ENCODE data around the gene FAM170B.
A peak's percentile ranks its signal among the peaks of the same experiment; 100 is the strongest.

Gene FAM170B

DNA sequence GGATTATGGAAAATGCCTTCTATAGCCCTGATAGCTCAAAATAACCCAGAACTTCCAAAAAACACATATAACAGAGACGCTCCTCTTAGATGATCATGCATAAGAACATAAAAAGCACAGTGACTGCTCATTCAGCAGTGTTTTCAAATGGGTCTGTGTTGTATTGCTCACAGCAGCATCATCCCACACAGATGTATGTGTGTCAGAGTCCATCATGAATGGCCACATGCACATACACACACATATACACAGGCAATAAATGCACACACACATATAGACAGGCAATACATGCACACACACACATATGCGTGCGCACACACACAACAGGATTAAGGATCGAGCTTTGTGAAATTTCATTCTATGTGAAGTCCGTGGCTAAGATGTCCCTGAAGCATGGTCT lies 28.2 kb upstream of the FAM170B start:
- Histone ChIP-seq H3K79me2 (ENCODE audit: insufficient read depth, low read length) (no peaks in the 10 kb centered on the region), H2AFZ (ENCODE audit: low read length) (no peak overlapping the region), H3K9ac (ENCODE audit: low read length) (no peak overlapping the region), H3K27ac (ENCODE audit: low read depth, low read length, poor library complexity, severe bottlenecking) (no peak overlapping the region), H3F3A (ENCODE audit: insufficient read depth, low read length) (no peaks in the 10 kb centered on the region), H3K9me3 (ENCODE audit: low read length) (no peaks in the 10 kb centered on the region), H3K27me3 (ENCODE audit: insufficient read depth, low read length) (no peaks in the 10 kb centered on the region), H3K9me2 (ENCODE audit: low read depth, low read length) (no peaks in the 10 kb centered on the region), H3K4me2 (ENCODE audit: low read length) (no peak overlapping the region), H3K36me3 (ENCODE audit: insufficient read depth, low read length) (no peaks in the 10 kb centered on the region), H3K4me3 (ENCODE audit: low read depth, low read length, poor library complexity, severe bottlenecking) (no peak overlapping the region), H3K4me1 (ENCODE audit: insufficient read depth, low read length, severe bottlenecking) (peaks cover 5% of the 10 kb centered on the region), H4K20me1 (ENCODE audit: insufficient read depth, low read length) (no peaks in the 10 kb centered on the region)
- TF ChIP-seq, protein P1, sequence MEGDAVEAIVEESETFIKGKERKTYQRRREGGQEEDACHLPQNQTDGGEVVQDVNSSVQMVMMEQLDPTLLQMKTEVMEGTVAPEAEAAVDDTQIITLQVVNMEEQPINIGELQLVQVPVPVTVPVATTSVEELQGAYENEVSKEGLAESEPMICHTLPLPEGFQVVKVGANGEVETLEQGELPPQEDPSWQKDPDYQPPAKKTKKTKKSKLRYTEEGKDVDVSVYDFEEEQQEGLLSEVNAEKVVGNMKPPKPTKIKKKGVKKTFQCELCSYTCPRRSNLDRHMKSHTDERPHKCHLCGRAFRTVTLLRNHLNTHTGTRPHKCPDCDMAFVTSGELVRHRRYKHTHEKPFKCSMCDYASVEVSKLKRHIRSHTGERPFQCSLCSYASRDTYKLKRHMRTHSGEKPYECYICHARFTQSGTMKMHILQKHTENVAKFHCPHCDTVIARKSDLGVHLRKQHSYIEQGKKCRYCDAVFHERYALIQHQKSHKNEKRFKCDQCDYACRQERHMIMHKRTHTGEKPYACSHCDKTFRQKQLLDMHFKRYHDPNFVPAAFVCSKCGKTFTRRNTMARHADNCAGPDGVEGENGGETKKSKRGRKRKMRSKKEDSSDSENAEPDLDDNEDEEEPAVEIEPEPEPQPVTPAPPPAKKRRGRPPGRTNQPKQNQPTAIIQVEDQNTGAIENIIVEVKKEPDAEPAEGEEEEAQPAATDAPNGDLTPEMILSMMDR (IDR thresholded peaks at IDR 0.05; ENCODE audit: low read length) = no peak
- no peak for TF ChIP-seq EZH2 (IDR thresholded peaks at IDR 0.05; ENCODE audit: borderline replicate concordance, low read length)

DNA sequence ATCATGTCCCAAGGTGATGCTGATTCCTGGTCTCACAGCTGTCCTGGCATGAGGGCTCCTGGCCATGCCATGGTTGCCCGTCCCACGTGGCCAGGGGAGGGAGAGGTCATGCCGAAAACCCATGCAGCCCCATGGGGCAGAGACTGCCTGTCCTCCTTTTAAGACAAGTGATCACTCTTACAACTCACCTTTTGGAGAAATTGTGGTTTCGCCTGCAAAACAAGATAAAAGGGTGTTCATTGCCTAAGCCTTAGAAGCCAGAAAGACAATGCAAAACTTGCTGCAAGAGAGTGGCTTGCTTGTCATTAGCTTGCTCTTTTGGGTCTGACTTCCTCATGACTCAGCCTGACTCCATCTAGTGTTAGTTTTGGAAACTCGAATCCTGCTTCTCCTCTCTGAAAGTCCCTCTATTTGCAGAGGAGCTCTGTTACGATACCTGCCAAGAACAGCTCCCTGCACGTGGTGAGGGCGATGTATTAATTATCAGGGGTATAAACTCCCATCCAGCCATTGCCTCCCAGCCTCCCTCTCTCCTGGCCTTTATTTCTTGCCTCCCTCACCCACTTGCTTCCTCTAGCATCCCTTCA lies 27.7 kb upstream of the FAM170B start:
- Histone ChIP-seq H3K4me2 (ENCODE audit: low read length) (no peak overlapping the region), H3K36me3 (ENCODE audit: insufficient read depth, low read length) (no peaks in the 10 kb centered on the region), H3K9me2 (ENCODE audit: low read depth, low read length) (no peaks in the 10 kb centered on the region), H3K27ac (ENCODE audit: low read depth, low read length, poor library complexity, severe bottlenecking) (no peak overlapping the region), H3K9me3 (ENCODE audit: low read length) (no peaks in the 10 kb centered on the region), H3K4me1 (ENCODE audit: insufficient read depth, low read length, severe bottlenecking) (peaks cover 5% of the 10 kb centered on the region), H3K4me3 (ENCODE audit: low read depth, low read length, poor library complexity, severe bottlenecking) (no peak overlapping the region), H3K9ac (ENCODE audit: low read length) (no peak overlapping the region), H4K20me1 (ENCODE audit: insufficient read depth, low read length) (no peaks in the 10 kb centered on the region), H2AFZ (ENCODE audit: low read length) (no peak overlapping the region), H3K27me3 (ENCODE audit: insufficient read depth, low read length) (no peaks in the 10 kb centered on the region), H3F3A (ENCODE audit: insufficient read depth, low read length) (no peaks in the 10 kb centered on the region), H3K79me2 (ENCODE audit: insufficient read depth, low read length) (no peaks in the 10 kb centered on the region)
- TF ChIP-seq, protein P1 (IDR thresholded peaks at IDR 0.05; ENCODE audit: low read length) = peak; percentile 28; the same call in 1 of the 2 replicates
- TF ChIP-seq EZH2 (IDR thresholded peaks at IDR 0.05; ENCODE audit: borderline replicate concordance, low read length) = no peak

DNA sequence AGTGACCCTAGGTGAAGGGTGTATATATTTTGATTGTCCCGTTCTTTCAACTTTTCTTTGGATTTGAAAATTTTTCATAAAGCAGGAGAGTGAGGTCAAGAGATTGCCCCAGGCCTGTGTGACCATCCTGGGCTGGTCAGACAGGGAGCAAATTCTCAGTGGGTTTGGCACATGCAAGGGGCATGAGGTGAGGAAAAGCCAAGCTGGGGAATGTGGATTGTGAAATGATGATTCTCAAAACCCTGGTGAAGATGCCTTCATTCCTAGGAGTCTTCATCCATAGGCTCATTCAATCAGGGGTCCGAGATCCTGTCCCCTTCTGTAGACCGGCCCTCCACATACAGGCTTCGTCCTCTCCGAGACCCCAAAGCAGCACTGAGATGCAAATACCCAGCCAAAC lies 27.0 kb upstream of the FAM170B start:
- H3K4me1 ChIP-seq (ENCODE audit: insufficient read depth, low read length, severe bottlenecking) = peaks cover 5% of the 10 kb centered on the region
- H3K9me2 ChIP-seq (ENCODE audit: low read depth, low read length) = no peaks in the 10 kb centered on the region
- no peak overlapping the region for H3K27ac ChIP-seq (ENCODE audit: low read depth, low read length, poor library complexity, severe bottlenecking)
- no peaks in the 10 kb centered on the region for H3K27me3 ChIP-seq (ENCODE audit: insufficient read depth, low read length)
- H3K79me2 ChIP-seq (ENCODE audit: insufficient read depth, low read length) = no peaks in the 10 kb centered on the region
- H3K4me2 ChIP-seq (ENCODE audit: low read length) = no peak overlapping the region
- no peaks in the 10 kb centered on the region for H3K9me3 ChIP-seq (ENCODE audit: low read length)
- no peak overlapping the region for H3K9ac ChIP-seq (ENCODE audit: low read length)
- no peak overlapping the region for H3K4me3 ChIP-seq (ENCODE audit: low read depth, low read length, poor library complexity, severe bottlenecking)
- H3F3A ChIP-seq (ENCODE audit: insufficient read depth, low read length) = no peaks in the 10 kb centered on the region
- TF ChIP-seq EZH2 (IDR thresholded peaks at IDR 0.05; ENCODE audit: borderline replicate concordance, low read length) = no peak
- TF ChIP-seq, protein P1 (IDR thresholded peaks at IDR 0.05; ENCODE audit: low read length) = no peak
- H2AFZ ChIP-seq (ENCODE audit: low read length) = no peak overlapping the region
- no peaks in the 10 kb centered on the region for H4K20me1 ChIP-seq (ENCODE audit: insufficient read depth, low read length)
- H3K36me3 ChIP-seq (ENCODE audit: insufficient read depth, low read length) = no peaks in the 10 kb centered on the region

Data from OCI-LY1 (cell line).